ENCODE data around the gene NKX2-8.
"Not testable (repeated sequence)": the region's sequence is repeated elsewhere in the genome, so short reads cannot be mapped to it uniquely, and the experiment has no call there.

Gene NKX2-8

GRCh38 chr14:36555998-36556743 is 26.2 kb downstream of the NKX2-8 start:
- ChIA-PET CTCF (interaction anchor here (0.6 to 3.8 kb wide), 8 partner anchors 32 to 523 kb away, joined by 3 to 39 read pairs (median 3); no protein-coding TSS in a partner anchor), POLR2A (interaction anchor here (0.8 kb wide), 1 partner anchor 52 kb away, joined by 3 read pairs; no protein-coding TSS in a partner anchor)
- no peak for TF ChIP-seq NFRKB (IDR thresholded peaks at IDR 0.05)
- no peak for TF ChIP-seq LEF1 (IDR thresholded peaks at IDR 0.05; ENCODE audit: borderline replicate concordance)
- TF ChIP-seq BHLHE40 (IDR thresholded peaks at IDR 0.05; ENCODE audit: borderline replicate concordance), result no peak
- no peak for TF ChIP-seq PKNOX1 (IDR thresholded peaks at IDR 0.05)
- no peak for DNase-seq (ENCODE audit: extremely low spot score)

- CTCF ChIA-PET, result interaction anchor here (0.6 to 3.8 kb wide), 29 partner anchors 8 to 642 kb away, joined by 3 to 39 read pairs (median 4); partner anchors contain the start of genes NKX2-8 and SLC25A21
- TF ChIP-seq FOXA1 (IDR thresholded peaks at IDR 0.05) (no peak), ZNF384 (IDR thresholded peaks at IDR 0.05) (peak; percentile 98)
- peak; percentile 65 for DNase-seq (ENCODE audit: extremely low spot score)
- POLR2A ChIA-PET, result no interaction called here
Observed at GRCh38 chr14:36553656-36554260, 28.7 kb downstream of the NKX2-8 start.

- ChIA-PET POLR2A (no interaction called here), CTCF (no interaction called here)
- TF ChIP-seq FOXM1 (IDR thresholded peaks at IDR 0.05; ENCODE audit: borderline replicate concordance), result no peak
- no peak for TF ChIP-seq FOXA1 (IDR thresholded peaks at IDR 0.05)
- no peak for TF ChIP-seq SP1 (IDR thresholded peaks at IDR 0.05)
- TF ChIP-seq ELF4 (IDR thresholded peaks at IDR 0.05), result no peak
- no peak for DNase-seq (ENCODE audit: extremely low spot score)
Observed at GRCh38 chr14:36550899-36551298, 31.5 kb downstream of the NKX2-8 start.

GRCh38 chr14:36544280-36544679 is 38.1 kb downstream of the NKX2-8 start:
- POLR2A ChIA-PET; DNase-seq (ENCODE audit: extremely low spot score): not testable (repeated sequence)
- CTCF ChIA-PET, result interaction anchor here (2.4 kb wide), 1 partner anchor 9 kb away, joined by 8 read pairs; no protein-coding TSS in a partner anchor

- no peak for DNase-seq (ENCODE audit: extremely low spot score)
- ChIA-PET POLR2A (interaction anchor here (1.4 to 1.7 kb wide), 3 partner anchors 13 to 44 kb away, joined by 4 to 5 read pairs (median 4); partner anchors contain the start of genes NKX2-1 and NKX2-8), CTCF (interaction anchor here (0.5 to 1.4 kb wide), 2 partner anchors 15 kb away, joined by 3 to 9 read pairs; no protein-coding TSS in a partner anchor)
- no peak for TF ChIP-seq HDGF (IDR thresholded peaks at IDR 0.05; ENCODE audit: borderline replicate concordance)
- no peak for TF ChIP-seq FOXK2 (IDR thresholded peaks at IDR 0.05)
- no peak for TF ChIP-seq ZNF384 (IDR thresholded peaks at IDR 0.05)
- no peak for TF ChIP-seq NFRKB (IDR thresholded peaks at IDR 0.05)
- no peak for TF ChIP-seq L3MBTL2 (conservative IDR thresholded peaks at IDR 0.05)
- no peak for TF ChIP-seq LEF1 (IDR thresholded peaks at IDR 0.05; ENCODE audit: borderline replicate concordance)
- no peak for TF ChIP-seq CTBP1 (IDR thresholded peaks at IDR 0.05; ENCODE audit: borderline replicate concordance)
- TF ChIP-seq SP1 (IDR thresholded peaks at IDR 0.05), result no peak
Observed at GRCh38 chr14:36538051-36538450, 44.4 kb downstream of the NKX2-8 start.

Measured in HEK293T (cell line).